GM06990 (cell line): ENCODE data around the gene JPH3.
A peak's percentile ranks its signal among the peaks of the same experiment; 100 is the strongest.
"Not testable (repeated sequence)": the region's sequence is repeated elsewhere in the genome, so short reads cannot be mapped to it uniquely, and the experiment has no call there.

ENCODE experiments used
- DNase-seq: peaks from one replicate; pipeline ENCODE4 v3.0.0-alpha.2; 2011; ENCODE audit not compliant: insufficient read length; ENCODE audit errors: extremely low read depth
- H3K27me3 ChIP-seq: replicated peaks from 2 replicates; pipeline ENCODE4 v1.6.0; 2011; ENCODE audit warnings: low read length; ENCODE audit not compliant: control insufficient read depth, insufficient read depth
- H3K36me3 ChIP-seq: 2 replicates; pipeline ENCODE4 v1.5.1; 2011; ENCODE audit warnings: low read length; ENCODE audit not compliant: control insufficient read depth, insufficient read depth
- H3K4me3 ChIP-seq: replicated peaks from 2 replicates; pipeline ENCODE4 v1.5.1; 2011; ENCODE audit warnings: low read depth, mild to moderate bottlenecking, control low read depth, low read length
- TF ChIP-seq, protein P1 (sequence below): IDR thresholded peaks from 2 replicates; pipeline ENCODE4 v1.5.1; 2011; ENCODE audit warnings: low read length, control low read depth, mild to moderate bottlenecking, inconsistent platforms; ENCODE audit not compliant: insufficient read depth, poor library complexity, severe bottlenecking

The JPH3 gene

DNA sequence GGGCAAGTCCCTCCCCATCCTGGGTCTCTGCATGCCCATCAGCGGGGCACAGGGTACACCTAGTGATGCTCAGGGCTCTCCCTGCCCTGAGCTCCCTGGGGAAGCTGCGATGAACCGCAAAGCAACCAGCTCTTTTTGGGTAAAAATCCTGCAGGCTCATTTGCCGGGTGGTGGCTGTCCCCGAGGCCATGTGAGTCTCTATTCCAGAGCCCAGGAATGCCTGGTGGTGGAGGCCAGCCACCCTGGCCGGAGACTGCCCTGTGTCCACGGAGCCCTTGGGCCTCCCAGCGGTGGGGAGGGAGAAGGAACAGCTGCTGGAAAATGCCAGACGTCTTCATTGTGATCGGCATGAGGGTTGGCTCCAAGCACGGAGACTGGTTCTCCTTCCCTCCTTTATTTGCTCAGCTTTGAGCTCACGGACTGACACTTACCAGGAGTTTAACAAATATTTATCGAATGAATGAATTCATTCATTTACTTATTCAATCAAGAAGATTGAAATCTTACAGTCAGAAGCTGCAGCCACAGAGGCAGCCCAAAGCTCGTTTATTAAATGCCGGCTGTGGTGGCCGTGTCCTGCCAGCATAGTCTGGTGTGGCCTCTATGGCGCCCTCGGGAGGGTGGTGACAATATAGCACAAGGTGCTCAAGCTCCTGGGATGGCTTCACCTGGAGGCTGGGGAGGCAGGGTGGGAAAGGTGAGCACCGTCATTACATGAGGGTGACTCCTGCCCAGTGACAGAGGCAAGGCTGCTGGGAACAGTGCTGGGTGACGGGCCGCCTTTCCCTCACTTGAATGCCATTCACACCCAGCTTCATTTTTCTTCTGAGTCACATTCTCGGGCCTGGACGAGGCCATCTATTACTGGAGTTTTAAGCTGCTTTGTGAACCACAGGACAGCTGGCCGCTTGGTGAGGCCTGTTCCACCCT is 31.1 kb upstream of the JPH3 start:
- Histone ChIP-seq H3K4me3 (no peak overlapping the region), H3K27me3 (no peaks in the 10 kb centered on the region), H3K36me3 (no peaks in the 10 kb centered on the region)
- no peak for DNase-seq
- TF ChIP-seq, protein P1, sequence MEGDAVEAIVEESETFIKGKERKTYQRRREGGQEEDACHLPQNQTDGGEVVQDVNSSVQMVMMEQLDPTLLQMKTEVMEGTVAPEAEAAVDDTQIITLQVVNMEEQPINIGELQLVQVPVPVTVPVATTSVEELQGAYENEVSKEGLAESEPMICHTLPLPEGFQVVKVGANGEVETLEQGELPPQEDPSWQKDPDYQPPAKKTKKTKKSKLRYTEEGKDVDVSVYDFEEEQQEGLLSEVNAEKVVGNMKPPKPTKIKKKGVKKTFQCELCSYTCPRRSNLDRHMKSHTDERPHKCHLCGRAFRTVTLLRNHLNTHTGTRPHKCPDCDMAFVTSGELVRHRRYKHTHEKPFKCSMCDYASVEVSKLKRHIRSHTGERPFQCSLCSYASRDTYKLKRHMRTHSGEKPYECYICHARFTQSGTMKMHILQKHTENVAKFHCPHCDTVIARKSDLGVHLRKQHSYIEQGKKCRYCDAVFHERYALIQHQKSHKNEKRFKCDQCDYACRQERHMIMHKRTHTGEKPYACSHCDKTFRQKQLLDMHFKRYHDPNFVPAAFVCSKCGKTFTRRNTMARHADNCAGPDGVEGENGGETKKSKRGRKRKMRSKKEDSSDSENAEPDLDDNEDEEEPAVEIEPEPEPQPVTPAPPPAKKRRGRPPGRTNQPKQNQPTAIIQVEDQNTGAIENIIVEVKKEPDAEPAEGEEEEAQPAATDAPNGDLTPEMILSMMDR = peak; percentile 9

DNA sequence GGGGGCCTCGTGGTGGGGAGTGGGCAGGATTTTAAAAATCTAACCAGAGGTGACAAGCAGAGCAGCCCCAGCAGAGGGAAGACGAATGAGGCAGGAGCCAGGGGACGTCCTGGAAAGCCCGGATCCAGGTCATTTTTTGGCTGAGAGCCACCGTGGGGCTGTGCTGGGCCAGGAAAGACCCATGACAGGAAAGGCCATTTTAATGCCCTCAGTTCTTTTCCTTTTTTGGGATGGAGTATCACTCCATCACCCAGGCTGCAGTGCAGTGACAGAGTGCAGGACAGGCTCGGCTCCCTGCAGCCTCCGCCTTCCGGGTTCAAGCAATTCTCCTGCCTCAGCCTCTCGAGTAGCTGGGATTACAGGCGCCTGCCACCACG is 30.5 kb upstream of the JPH3 start:
- TF ChIP-seq, protein P1 = no peak
- no peak for DNase-seq
- no peaks in the 10 kb centered on the region for H3K36me3 ChIP-seq
- no peak overlapping the region for H3K4me3 ChIP-seq
- no peaks in the 10 kb centered on the region for H3K27me3 ChIP-seq

DNA sequence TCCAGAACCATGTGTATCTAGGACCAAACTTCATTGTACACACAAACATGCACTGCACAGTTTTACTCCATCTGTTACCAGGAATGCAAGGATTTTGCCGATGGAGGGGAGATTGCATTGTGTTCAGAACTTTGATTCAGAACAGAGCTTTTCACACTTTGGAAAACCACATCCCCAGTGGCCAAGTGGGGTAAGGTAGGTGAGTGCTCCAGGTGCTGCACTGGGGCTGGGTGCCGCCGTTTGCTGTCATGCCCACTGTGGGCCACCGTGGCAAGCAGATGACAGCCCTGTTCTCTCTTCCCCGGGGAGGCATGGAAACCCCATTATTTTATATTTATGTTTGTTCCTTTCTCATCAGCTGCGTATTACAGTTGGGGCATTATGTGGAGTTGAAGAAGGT is 29.3 kb upstream of the JPH3 start:
- Histone ChIP-seq H3K27me3 (no peaks in the 10 kb centered on the region), H3K36me3 (no peaks in the 10 kb centered on the region), H3K4me3 (no peak overlapping the region)
- DNase-seq = no peak
- TF ChIP-seq, protein P1 = no peak

- Histone ChIP-seq H3K27me3 (no peaks in the 10 kb centered on the region), H3K36me3 (no peaks in the 10 kb centered on the region), H3K4me3 (no peak overlapping the region)
- no peak for DNase-seq
- TF ChIP-seq, protein P1 = no peak
Measured at GRCh38 chr16:87575027-87575804, 27.1 kb upstream of the JPH3 start.

GRCh38 chr16:87576171-87576570 is 26.1 kb upstream of the JPH3 start:
- TF ChIP-seq, protein P1 = no peak
- Histone ChIP-seq H3K4me3 (no peak overlapping the region), H3K36me3 (no peaks in the 10 kb centered on the region), H3K27me3 (no peaks in the 10 kb centered on the region)
- DNase-seq = no peak

GRCh38 chr16:87578142-87578930 is 24.0 kb upstream of the JPH3 start:
- DNase-seq, H3K27me3 ChIP-seq, H3K36me3 ChIP-seq, H3K4me3 ChIP-seq: not testable (repeated sequence)
